Progenitor cell of endocrine pancreas (in vitro differentiated cells): ENCODE results near the gene GRHL1. TPM values are rescaled to one million over a fixed set of nuclear protein-coding genes. Genes with fewer than 3 reads are reported as not detected.

Experiments used
- DNase-seq: peaks from one replicate; pipeline ENCODE4 v3.0.0; 2021; ENCODE audit warnings: low spot score; ENCODE audit not compliant: unreplicated experiment
- H3K27ac Mint-ChIP-seq: 2 replicates; pipeline ENCODE4 v1.8.0; 2021; ENCODE audit warnings: mild to moderate bottlenecking, moderate library complexity, mixed read lengths
- H3K27me3 Mint-ChIP-seq: 2 replicates; pipeline ENCODE4 v1.8.0; 2021; ENCODE audit warnings: mixed read lengths
- H3K36me3 Mint-ChIP-seq: 2 replicates; pipeline ENCODE4 v1.8.0; 2022; ENCODE audit warnings: mixed read lengths; ENCODE audit not compliant: insufficient read depth
- H3K4me1 Mint-ChIP-seq: 2 replicates; pipeline ENCODE4 v1.8.0; 2021; ENCODE audit warnings: low read depth, mixed read lengths
- H3K4me3 Mint-ChIP-seq: 2 replicates; pipeline ENCODE4 v1.8.0; 2021; ENCODE audit warnings: low read depth, mild to moderate bottlenecking, moderate library complexity, mixed read lengths
- H3K9me3 Mint-ChIP-seq: 2 replicates; pipeline ENCODE4 v1.8.0; 2021; ENCODE audit warnings: low read depth, mixed read lengths
- total RNA-seq: library from RNA; stranded (reverse); gene quantifications from 2 replicates; pipeline ENCODE4 v1.2.1, GENCODE V29; 2021
- TF ChIP-seq, protein P1 (sequence below): fragments of 200-600 bp; sonication (generic); IDR thresholded peaks from one replicate; pipeline ENCODE4 v1.5.0; 2021; ENCODE audit warnings: antibody characterized with exemption, mild to moderate bottlenecking; ENCODE audit not compliant: unreplicated experiment

Gene GRHL1
- total RNA-seq, 1 donor from 2014 or later, result 13.4 TPM

DNA sequence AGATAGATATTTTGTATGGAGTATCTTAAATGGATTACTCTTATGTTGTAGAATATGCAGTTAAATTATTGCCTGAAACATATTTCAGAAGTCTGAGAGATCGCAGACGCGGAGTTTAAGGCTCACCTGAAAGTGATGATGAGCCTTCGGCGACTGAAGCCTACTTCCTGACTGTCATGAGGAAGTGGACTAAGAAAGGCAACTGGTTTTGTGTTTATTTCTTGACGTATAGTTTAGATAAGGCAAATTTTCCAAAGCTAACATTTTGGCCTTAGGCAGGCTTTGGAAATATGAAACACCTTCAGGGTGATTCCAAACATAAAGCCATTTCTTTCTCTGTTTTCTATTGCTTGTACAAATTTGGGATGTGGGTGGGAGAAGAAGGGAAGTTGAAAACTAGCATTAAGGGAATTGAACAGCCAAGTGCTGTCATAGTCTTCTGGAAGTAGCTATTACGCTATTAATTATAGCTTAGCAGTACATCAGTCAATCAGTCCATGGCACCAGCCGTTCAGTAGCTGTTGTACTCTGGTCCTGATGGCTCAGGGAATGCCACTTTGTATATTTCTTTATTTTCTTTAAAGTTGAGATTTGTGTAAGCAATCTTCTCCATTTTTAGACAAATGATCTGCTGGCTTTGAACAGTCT is 1.5 kb downstream of the GRHL1 start:
- Mint-ChIP-seq H3K27ac (peak overlapping the region; percentile 19), H3K4me1 (peaks cover 25% of the 10 kb centered on the region), H3K9me3 (no peaks in the 10 kb centered on the region), H3K27me3 (peaks cover 36% of the 10 kb centered on the region), H3K4me3 (peak overlapping the region; percentile 85), H3K36me3 (peaks cover 4% of the 10 kb centered on the region)
- TF ChIP-seq, protein P1, sequence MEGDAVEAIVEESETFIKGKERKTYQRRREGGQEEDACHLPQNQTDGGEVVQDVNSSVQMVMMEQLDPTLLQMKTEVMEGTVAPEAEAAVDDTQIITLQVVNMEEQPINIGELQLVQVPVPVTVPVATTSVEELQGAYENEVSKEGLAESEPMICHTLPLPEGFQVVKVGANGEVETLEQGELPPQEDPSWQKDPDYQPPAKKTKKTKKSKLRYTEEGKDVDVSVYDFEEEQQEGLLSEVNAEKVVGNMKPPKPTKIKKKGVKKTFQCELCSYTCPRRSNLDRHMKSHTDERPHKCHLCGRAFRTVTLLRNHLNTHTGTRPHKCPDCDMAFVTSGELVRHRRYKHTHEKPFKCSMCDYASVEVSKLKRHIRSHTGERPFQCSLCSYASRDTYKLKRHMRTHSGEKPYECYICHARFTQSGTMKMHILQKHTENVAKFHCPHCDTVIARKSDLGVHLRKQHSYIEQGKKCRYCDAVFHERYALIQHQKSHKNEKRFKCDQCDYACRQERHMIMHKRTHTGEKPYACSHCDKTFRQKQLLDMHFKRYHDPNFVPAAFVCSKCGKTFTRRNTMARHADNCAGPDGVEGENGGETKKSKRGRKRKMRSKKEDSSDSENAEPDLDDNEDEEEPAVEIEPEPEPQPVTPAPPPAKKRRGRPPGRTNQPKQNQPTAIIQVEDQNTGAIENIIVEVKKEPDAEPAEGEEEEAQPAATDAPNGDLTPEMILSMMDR, result no peak
- DNase-seq, result no peak

DNA sequence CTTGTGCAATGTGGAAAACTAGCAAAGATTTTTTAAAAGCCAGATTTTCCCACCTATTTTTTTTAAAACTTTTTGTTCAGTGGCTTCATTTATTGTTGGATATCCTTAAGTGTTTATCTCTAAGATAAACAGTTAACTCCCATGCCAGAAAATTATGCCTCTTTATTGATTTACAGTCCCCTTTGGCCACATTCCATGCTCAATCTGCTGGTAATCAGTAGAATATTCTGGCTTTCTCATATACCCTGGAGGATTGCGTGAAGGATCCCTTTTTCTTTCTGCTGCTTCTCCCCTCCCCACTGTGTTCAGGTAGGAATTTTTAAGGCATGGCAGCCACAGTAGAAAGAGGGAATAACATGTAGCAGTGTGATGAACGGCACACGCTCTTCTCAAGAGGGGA is 2.6 kb downstream of the GRHL1 start:
- H3K9me3 Mint-ChIP-seq, result no peaks in the 10 kb centered on the region
- H3K4me1 Mint-ChIP-seq, result peaks cover 25% of the 10 kb centered on the region
- peak overlapping the region; percentile 47 for H3K4me3 Mint-ChIP-seq
- peak overlapping the region; percentile 76 for H3K27ac Mint-ChIP-seq
- TF ChIP-seq, protein P1, result no peak
- peaks cover 4% of the 10 kb centered on the region for H3K36me3 Mint-ChIP-seq
- no peak for DNase-seq
- H3K27me3 Mint-ChIP-seq, result peaks cover 27% of the 10 kb centered on the region

DNA sequence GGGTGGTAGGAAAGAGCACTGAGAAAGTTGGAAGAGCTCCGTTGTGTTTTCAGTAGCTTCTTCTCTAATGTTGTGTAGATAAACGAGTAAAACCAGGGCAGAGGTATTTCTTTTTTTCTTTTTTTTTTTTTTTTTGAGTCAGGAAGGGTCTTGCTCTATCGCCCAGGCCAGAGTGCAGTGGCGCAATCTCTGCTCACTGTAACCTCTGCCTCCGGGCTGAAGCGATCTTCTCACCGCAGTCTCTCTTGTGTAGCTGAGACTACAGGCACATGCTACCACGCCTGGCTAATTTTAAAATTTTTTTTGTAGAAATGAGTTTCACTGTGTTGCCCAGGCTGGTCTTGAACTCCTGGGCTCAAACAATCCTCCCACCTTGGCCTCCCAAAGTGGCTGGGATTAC is 6.6 kb downstream of the GRHL1 start:
- Mint-ChIP-seq H3K27me3 (peaks cover 6% of the 10 kb centered on the region), H3K36me3 (peaks cover 10% of the 10 kb centered on the region), H3K9me3 (no peaks in the 10 kb centered on the region), H3K27ac (no peak overlapping the region), H3K4me1 (peaks cover 16% of the 10 kb centered on the region), H3K4me3 (no peak overlapping the region)
- no peak for DNase-seq
- TF ChIP-seq, protein P1, result no peak

DNA sequence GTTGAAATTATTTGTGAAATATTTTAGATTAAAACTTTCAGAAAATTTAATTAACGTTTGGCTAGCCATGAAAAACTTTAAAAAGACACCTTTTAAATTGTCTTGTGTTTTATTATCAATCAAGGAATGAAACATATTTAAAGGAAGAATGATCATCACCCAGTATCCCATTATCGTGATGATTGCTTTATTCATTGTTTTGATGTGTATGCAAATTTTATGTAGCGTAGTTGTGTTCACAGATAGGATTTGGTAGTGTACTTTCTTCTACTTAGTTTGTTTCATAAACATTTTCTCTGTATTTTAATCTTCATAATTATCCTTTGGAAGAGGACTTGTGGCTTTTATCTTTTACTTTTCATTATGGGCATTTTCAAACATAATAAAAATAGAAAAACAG is 7.8 kb downstream of the GRHL1 start:
- peaks cover 5% of the 10 kb centered on the region for H3K4me1 Mint-ChIP-seq
- H3K27me3 Mint-ChIP-seq, result no peaks in the 10 kb centered on the region
- H3K4me3 Mint-ChIP-seq, result no peak overlapping the region
- TF ChIP-seq, protein P1, result no peak
- peaks cover 10% of the 10 kb centered on the region for H3K36me3 Mint-ChIP-seq
- no peak overlapping the region for H3K27ac Mint-ChIP-seq
- DNase-seq, result no peak
- no peaks in the 10 kb centered on the region for H3K9me3 Mint-ChIP-seq

DNA sequence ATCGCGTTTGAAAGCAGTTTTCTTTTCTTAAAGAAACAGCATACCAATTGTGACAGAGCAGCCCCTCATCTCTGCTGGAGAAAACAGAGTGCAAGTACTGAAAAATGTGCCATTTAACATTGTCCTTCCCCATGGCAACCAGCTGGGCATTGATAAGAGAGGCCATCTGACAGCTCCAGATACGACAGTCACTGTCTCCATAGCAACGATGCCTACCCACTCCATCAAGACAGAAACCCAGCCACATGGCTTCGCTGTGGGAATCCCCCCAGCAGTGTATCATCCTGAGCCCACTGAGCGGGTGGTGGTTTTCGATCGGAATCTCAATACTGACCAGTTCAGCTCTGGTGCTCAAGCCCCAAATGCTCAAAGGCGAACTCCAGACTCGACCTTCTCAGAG is 9.5 kb downstream of the GRHL1 start:
- H3K4me3 Mint-ChIP-seq, result no peak overlapping the region
- no peaks in the 10 kb centered on the region for H3K4me1 Mint-ChIP-seq
- no peak overlapping the region for H3K27ac Mint-ChIP-seq
- H3K27me3 Mint-ChIP-seq, result no peaks in the 10 kb centered on the region
- peaks cover 16% of the 10 kb centered on the region for H3K36me3 Mint-ChIP-seq
- TF ChIP-seq, protein P1, result no peak
- no peaks in the 10 kb centered on the region for H3K9me3 Mint-ChIP-seq
- no peak for DNase-seq
